H1 (cell line): ENCODE data around the gene MIDN. TPM values are rescaled to one million over a fixed set of nuclear protein-coding genes. Genes with fewer than 3 reads are reported as not detected.

Experiments used
- CTCF ChIA-PET: fragments of 300-600 bp; sonication (Branson Sonifier 250); formaldehyde crosslinking; loops from one replicate; lab custom pipeline; 2021; ENCODE audit not compliant: partially characterized antibody; lab: Charles Lee
- POLR2A ChIA-PET: fragments of 300-600 bp; sonication (Branson Sonifier 250); formaldehyde crosslinking; loops from one replicate; lab custom pipeline; 2021; ENCODE audit warnings: inconsistent platforms; ENCODE audit not compliant: partially characterized antibody; lab: Charles Lee
- DNase-seq, 2 experiments: peaks; one replicate each; pipeline versions ENCODE4 v3.0.0 to v3.0.0-alpha.2; 2010 to 2022; ENCODE audit warnings: low spot score in 2 of 2, low read depth in 1 of 2, mixed read lengths in 1 of 2
- FAIRE-seq: peaks from 2 replicates; lab custom pipeline; 2011; peaks lifted over from hg19 to GRCh38; lab: Jason Lieb, UNC
- H2AFZ ChIP-seq: 2 replicates; pipeline ENCODE4 v1.8.1; 2012; ENCODE audit warnings: low read length, inconsistent platforms
- H2AK5ac ChIP-seq: 2 replicates; pipeline ENCODE4 v1.6.1; 2013; ENCODE audit warnings: low read depth, low read length
- H2BK120ac ChIP-seq: replicated peaks from 2 replicates; pipeline ENCODE3; 2013; ENCODE audit warnings: low read depth, low read length, inconsistent platforms
- H2BK12ac ChIP-seq: 2 replicates; pipeline ENCODE4 v1.6.1; 2013; ENCODE audit warnings: low read depth, low read length
- H2BK15ac ChIP-seq: 2 replicates; pipeline ENCODE4 v1.6.1; 2013; ENCODE audit warnings: low read length
- H2BK20ac ChIP-seq: 2 replicates; pipeline ENCODE4 v1.6.1; 2013; ENCODE audit warnings: low read length
- H2BK5ac ChIP-seq: 2 replicates; pipeline ENCODE4 v1.6.1; 2013; ENCODE audit warnings: low read depth, low read length
- H3K14ac ChIP-seq: 2 replicates; pipeline ENCODE4 v1.6.1; 2013; ENCODE audit warnings: inconsistent platforms; ENCODE audit not compliant: insufficient read length
- H3K18ac ChIP-seq: 2 replicates; pipeline ENCODE4 v1.6.1; 2013; ENCODE audit warnings: low read length; ENCODE audit errors: extremely low read depth
- H3K23ac ChIP-seq: 2 replicates; pipeline ENCODE4 v1.6.1; 2013; ENCODE audit warnings: inconsistent platforms; ENCODE audit not compliant: insufficient read length
- H3K23me2 ChIP-seq: 2 replicates; pipeline ENCODE4 v1.6.1; 2013; ENCODE audit warnings: low read depth, low read length
- H3K27ac ChIP-seq: 2 replicates; pipeline ENCODE4 v1.6.1; 2011; ENCODE audit warnings: low read depth, low read length, inconsistent platforms
- H3K27me3 ChIP-seq, 4 experiments: replicated peaks in 1 of 4; 1 replicate in 1 of 4; 2 replicates in 3 of 4; pipeline versions ENCODE4 v1.6.1 to v1.8.1; 2011 to 2013; ENCODE audit warnings: low read length in 3 of 4, mild to moderate bottlenecking in 3 of 4, inconsistent platforms in 2 of 4, mixed read lengths in 2 of 4, moderate library complexity in 1 of 4; ENCODE audit not compliant: control insufficient read depth in 3 of 4, insufficient read depth in 3 of 4; ENCODE audit errors: extremely low read depth in 1 of 4
- H3K36me3 ChIP-seq, 4 experiments: 2 replicates each; pipeline versions ENCODE4 v1.6.1 to v1.8.1; 2011 to 2013; ENCODE audit warnings: mild to moderate bottlenecking in 4 of 4, low read length in 3 of 4, moderate library complexity in 2 of 4, control low read depth in 1 of 4, inconsistent platforms in 1 of 4; ENCODE audit not compliant: insufficient read depth in 4 of 4, control insufficient read depth in 2 of 4
- H3K4ac ChIP-seq: replicated peaks from 2 replicates; pipeline ENCODE3; 2013; ENCODE audit warnings: low read length, low read depth, mixed read lengths, inconsistent platforms; ENCODE audit not compliant: insufficient read length
- H3K4me1 ChIP-seq, 4 experiments: replicated peaks in 1 of 4; 1 replicate in 1 of 4; 2 replicates in 3 of 4; pipeline versions ENCODE4 v1.6.1 to v1.8.1; 2011 to 2013; ENCODE audit warnings: low read length in 3 of 4, inconsistent platforms in 2 of 4, mixed read lengths in 1 of 4; ENCODE audit not compliant: insufficient read depth in 4 of 4, control insufficient read depth in 3 of 4
- H3K4me2 ChIP-seq, 2 experiments: 2 replicates each; pipeline versions ENCODE4 v1.6.1 to v1.8.1; 2011 to 2013; ENCODE audit warnings: low read depth in 2 of 2, low read length in 2 of 2, control low read depth in 1 of 2, inconsistent platforms in 1 of 2, mild to moderate bottlenecking in 1 of 2; ENCODE audit not compliant: insufficient read depth in 1 of 2
- H3K4me3 ChIP-seq, 4 experiments: fragments of 200-600, 300-600 bp in 1 of 4; sonication (generic), shearing (Covaris generic), sonication (Bioruptor Twin) in 1 of 4; 2 replicates each; pipeline versions ENCODE4 v1.5.1 to v1.8.1; 2011 to 2016; ENCODE audit warnings: low read length in 4 of 4, low read depth in 3 of 4, control low read depth in 2 of 4, inconsistent platforms in 2 of 4, mild to moderate bottlenecking in 2 of 4, mixed read lengths in 1 of 4, moderate library complexity in 1 of 4; ENCODE audit not compliant: insufficient read depth in 2 of 4; ENCODE audit errors: extremely low read depth in 1 of 4
- H3K56ac ChIP-seq: replicated peaks from 2 replicates; pipeline ENCODE3; 2013; ENCODE audit warnings: low read depth, mild to moderate bottlenecking, mixed read lengths, low read length, inconsistent platforms; ENCODE audit not compliant: insufficient read length
- H3K79me1 ChIP-seq: 2 replicates; pipeline ENCODE4 v1.6.1; 2013; ENCODE audit warnings: low read depth, low read length, control low read depth
- H3K79me2 ChIP-seq, 2 experiments: 2 replicates each; pipeline versions ENCODE4 v1.6.1 to v1.8.1; 2012 to 2013; ENCODE audit warnings: low read length in 2 of 2, mild to moderate bottlenecking in 2 of 2, inconsistent platforms in 1 of 2; ENCODE audit not compliant: insufficient read depth in 2 of 2, control insufficient read depth in 1 of 2
- H3K9ac ChIP-seq, 4 experiments: replicated peaks in 1 of 4; 1 replicate in 1 of 4; 2 replicates in 3 of 4; pipeline versions ENCODE4 v1.6.1 to v1.8.1; 2011 to 2013; ENCODE audit warnings: low read depth in 3 of 4, low read length in 3 of 4, control low read depth in 2 of 4, mild to moderate bottlenecking in 2 of 4, moderate library complexity in 2 of 4, inconsistent platforms in 1 of 4; ENCODE audit errors: extremely low read depth in 1 of 4
- H3K9me3 ChIP-seq, 2 experiments: 2 replicates each; pipeline versions ENCODE4 v1.6.1 to v1.8.1; 2012 to 2013; ENCODE audit warnings: mild to moderate bottlenecking in 2 of 2, moderate library complexity in 2 of 2, control low read depth in 1 of 2, inconsistent platforms in 1 of 2, low read depth in 1 of 2, low read length in 1 of 2, mixed read lengths in 1 of 2; ENCODE audit not compliant: insufficient read depth in 2 of 2
- H4K20me1 ChIP-seq, 2 experiments: replicated peaks in 1 of 2; 2 replicates each; pipeline versions ENCODE3 to v1.8.1; 2011 to 2013; ENCODE audit warnings: inconsistent platforms in 2 of 2, low read length in 2 of 2, mild to moderate bottlenecking in 1 of 2; ENCODE audit not compliant: insufficient read depth in 2 of 2, control insufficient read depth in 1 of 2
- H4K5ac ChIP-seq: 2 replicates; pipeline ENCODE4 v1.6.1; 2013; ENCODE audit warnings: low read length, low read depth, mixed read lengths, inconsistent platforms; ENCODE audit not compliant: insufficient read length
- H4K8ac ChIP-seq: 2 replicates; pipeline ENCODE4 v1.8.0; 2013; ENCODE audit warnings: mild to moderate bottlenecking, moderate library complexity, low read length, inconsistent platforms; ENCODE audit not compliant: insufficient read depth; ENCODE audit errors: extremely low read depth
- H4K91ac ChIP-seq: replicated peaks from 2 replicates; pipeline ENCODE3; 2013; ENCODE audit warnings: low read length, mixed read lengths, inconsistent platforms; ENCODE audit not compliant: insufficient read length
- POLR2A ChIP-seq, 2 experiments: IDR thresholded peaks; 1 replicate in 1 of 2; 2 replicates in 1 of 2; pipeline ENCODE4 v1.6.1; 2011; ENCODE audit warnings: low read depth in 2 of 2, low read length in 2 of 2, mild to moderate bottlenecking in 2 of 2; ENCODE audit errors: control extremely low read depth in 1 of 2
- ZNF274 ChIP-seq: IDR thresholded peaks from 2 replicates; pipeline ENCODE4 v1.7.0; 2012; ENCODE audit warnings: low read length, borderline replicate concordance; ENCODE audit errors: extremely low read depth
- WGBS, 2 experiments: shearing (Covaris generic) in 1 of 2; methylation state at CpG; one replicate each; pipeline versions ENCODE4 v1.1.6 to v1.1.7; 2013 to 2015; ENCODE audit warnings: low lambda C conversion rate in 2 of 2, mixed read lengths in 2 of 2, inconsistent platforms in 1 of 2, low coverage in 1 of 2, missing lambda C conversion rate in 1 of 2; ENCODE audit not compliant: insufficient replicate concordance in 2 of 2, insufficient coverage in 1 of 2, insufficient read length in 1 of 2; ENCODE audit errors: extremely low coverage in 1 of 2, missing lambda C conversion rate in 1 of 2; 5-methylcytosine and 5-hydroxymethylcytosine counted together
- polyA plus RNA-seq, 7 experiments: library from polyadenylated mRNA; depleted of rRNA in 3 of 7; stranded (reverse) in 5 of 7; unstranded in 2 of 7; fragments of >200 nt in 5 of 7; fragments of 200-250 nt in 2 of 7; gene quantifications; 1 replicate in 5 of 7; 2 replicates in 1 of 7; 4 replicates in 1 of 7; pipeline versions ENCODE4 v1.2.1 to v1.2.3, GENCODE V29; 2011 to 2013; ENCODE audit warnings: missing spikeins in 2 of 7, mixed read lengths in 2 of 7
- total RNA-seq: library from RNA; stranded (reverse); fragmentation: NEBNext Ultra II Directional; extraction: Animal tissue kit (Norgen Biotek cat#: 25700); gene quantifications from 2 replicates; pipeline ENCODE4 v1.2.1, GENCODE V29; 2021

MIDN gene
- total and polyA plus RNA-seq, 2 of the 8 experiments (the other 6 are each of a cell fraction or from before 2014, with no cell fraction given) = 39.8 to 159 TPM

- TF ChIP-seq ZNF274 (no peak), POLR2A (IDR thresholded peaks at IDR 0.05; ENCODE audit: control extremely low read depth in 1 of 2, low read depth in 2 of 2, low read length in 2 of 2) (peak in 1 of 2 experiments; percentile 67; a peak in 2 of 3 replicates)
- CTCF ChIA-PET = interaction anchor here (0.6 to 3.1 kb wide), 3 partner anchors 10 to 147 kb away, joined by 3 to 29 read pairs (median 3); no protein-coding TSS in a partner anchor
- DNase-seq (no peak), FAIRE-seq (no peak)
- Histone ChIP-seq H3K36me3 (peaks cover 33 to 46% (median 41%) of the 10 kb centered on the region in 4 experiments), H4K20me1 (peaks cover 7 to 25% of the 10 kb centered on the region in 2 experiments), H2BK20ac (no peak overlapping the region), H3K23me2 (peaks cover 21% of the 10 kb centered on the region; the same call in 1 of the 2 replicates), H3K4ac (no peak overlapping the region), H3K9me3 (no peaks in the 10 kb centered on the region), H4K91ac (no peak overlapping the region), H3K79me2 (peaks cover 5 to 38% of the 10 kb centered on the region in 2 experiments), H4K5ac (no peak overlapping the region), H2AK5ac (no peak overlapping the region), H3K14ac (no peak overlapping the region), H2AFZ (no peak overlapping the region), H3K4me2 (peak overlapping the region in 1 of 2 experiments; percentile 18; a peak in 2 of 4 replicates), H3K27me3 (peaks cover 0 to 10% (median 5%) of the 10 kb centered on the region in 4 experiments; a peak in 4 of 7 replicates), H3K18ac (no peak overlapping the region), H3K4me1 (peaks cover 4 to 45% (median 33%) of the 10 kb centered on the region in 4 experiments), H3K23ac (no peak overlapping the region), H2BK12ac (no peak overlapping the region), H3K4me3 (no peak overlapping the region), H3K27ac (no peak overlapping the region), H3K9ac (no peak overlapping the region), H2BK5ac (no peak overlapping the region), H2BK15ac (no peak overlapping the region), H2BK120ac (no peak overlapping the region), H3K79me1 (peaks cover 22% of the 10 kb centered on the region), H4K8ac (peak overlapping the region; percentile 7; the same call in 1 of the 2 replicates), H3K56ac (no peak overlapping the region)
- POLR2A ChIA-PET = interaction anchor here (0.8 to 11.4 kb wide), 21 partner anchors 8 to 186 kb away, joined by 3 to 331 read pairs (median 3); partner anchors contain the start of genes CBARP, CIRBP and GPX4
- WGBS, 2 experiments = 93% methylated on average over 37 of the region's 37 CpGs; no CpG with 5 or more reads in 1 of the 2 experiments
Observed at GRCh38 chr19:1271528-1272422, 23.4 kb downstream of the MIDN start.
